Hepatocyte (in vitro differentiated cells): Measurements from ENCODE around the gene COQ10B.

Experiments used
- EZH2 ChIP-seq: fragments of 200-600 bp; sonication (generic); IDR thresholded peaks from 2 replicates; pipeline ENCODE4 v1.6.1; 2016; ENCODE audit warnings: antibody characterized with exemption, mild to moderate bottlenecking, borderline replicate concordance
- EZH2phosphoT487 ChIP-seq: fragments of 200-600 bp; sonication (generic); IDR thresholded peaks from one replicate; pipeline ENCODE4 v1.6.1; 2018; ENCODE audit warnings: antibody characterized with exemption, mild to moderate bottlenecking, low read depth, moderate library complexity; ENCODE audit not compliant: unreplicated experiment, severe bottlenecking
- TF ChIP-seq, protein P1 (sequence below): fragments of 200-600 bp; sonication (generic); IDR thresholded peaks from 2 replicates; pipeline ENCODE4 v1.5.1; 2016; ENCODE audit warnings: antibody characterized with exemption, mild to moderate bottlenecking; ENCODE audit not compliant: poor library complexity

DNA sequence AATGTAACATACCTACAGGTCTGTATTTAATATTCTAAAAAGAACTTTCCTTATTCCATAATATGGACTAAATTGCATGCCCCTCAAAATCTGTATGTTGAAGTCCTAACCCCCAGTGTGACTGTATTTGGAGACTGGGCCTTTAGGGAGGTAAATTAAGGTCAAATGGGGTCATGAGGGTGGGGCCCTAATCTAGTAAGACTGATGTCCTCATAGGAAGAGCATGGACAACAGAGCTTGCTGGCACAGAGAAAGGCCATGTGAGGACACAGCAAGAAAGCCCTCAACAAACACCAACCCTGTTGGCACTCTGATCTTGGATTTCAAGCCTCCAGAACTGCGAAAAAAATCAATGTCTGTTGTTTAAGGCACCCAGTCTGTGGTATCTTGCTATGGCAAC is 37.1 kb upstream of the COQ10B start:
- TF ChIP-seq, protein P1, sequence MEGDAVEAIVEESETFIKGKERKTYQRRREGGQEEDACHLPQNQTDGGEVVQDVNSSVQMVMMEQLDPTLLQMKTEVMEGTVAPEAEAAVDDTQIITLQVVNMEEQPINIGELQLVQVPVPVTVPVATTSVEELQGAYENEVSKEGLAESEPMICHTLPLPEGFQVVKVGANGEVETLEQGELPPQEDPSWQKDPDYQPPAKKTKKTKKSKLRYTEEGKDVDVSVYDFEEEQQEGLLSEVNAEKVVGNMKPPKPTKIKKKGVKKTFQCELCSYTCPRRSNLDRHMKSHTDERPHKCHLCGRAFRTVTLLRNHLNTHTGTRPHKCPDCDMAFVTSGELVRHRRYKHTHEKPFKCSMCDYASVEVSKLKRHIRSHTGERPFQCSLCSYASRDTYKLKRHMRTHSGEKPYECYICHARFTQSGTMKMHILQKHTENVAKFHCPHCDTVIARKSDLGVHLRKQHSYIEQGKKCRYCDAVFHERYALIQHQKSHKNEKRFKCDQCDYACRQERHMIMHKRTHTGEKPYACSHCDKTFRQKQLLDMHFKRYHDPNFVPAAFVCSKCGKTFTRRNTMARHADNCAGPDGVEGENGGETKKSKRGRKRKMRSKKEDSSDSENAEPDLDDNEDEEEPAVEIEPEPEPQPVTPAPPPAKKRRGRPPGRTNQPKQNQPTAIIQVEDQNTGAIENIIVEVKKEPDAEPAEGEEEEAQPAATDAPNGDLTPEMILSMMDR = no peak
- no peak for TF ChIP-seq EZH2phosphoT487
- TF ChIP-seq EZH2 = no peak
